ENCODE data around the gene CORO2B.

DNA sequence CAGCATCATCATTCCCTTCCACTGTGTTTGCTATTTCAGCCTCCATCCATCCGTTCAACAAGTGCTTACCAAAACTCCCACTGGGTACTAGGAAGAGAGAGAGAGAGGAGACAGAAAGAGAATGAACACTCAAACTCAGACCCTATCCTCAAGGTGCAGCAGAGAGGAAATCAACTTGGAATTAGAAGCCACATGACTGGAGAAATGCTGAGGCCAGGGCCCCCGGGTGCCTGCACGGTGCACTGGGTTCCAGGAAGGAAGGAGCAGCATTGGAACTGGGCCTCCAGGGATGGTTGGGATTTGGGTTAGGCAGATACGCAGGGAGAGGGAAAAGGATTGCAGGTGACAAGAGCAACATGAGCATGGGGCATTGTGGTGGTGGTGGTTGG is 30.0 kb downstream of the CORO2B start:
- TF ChIP-seq, protein P1, sequence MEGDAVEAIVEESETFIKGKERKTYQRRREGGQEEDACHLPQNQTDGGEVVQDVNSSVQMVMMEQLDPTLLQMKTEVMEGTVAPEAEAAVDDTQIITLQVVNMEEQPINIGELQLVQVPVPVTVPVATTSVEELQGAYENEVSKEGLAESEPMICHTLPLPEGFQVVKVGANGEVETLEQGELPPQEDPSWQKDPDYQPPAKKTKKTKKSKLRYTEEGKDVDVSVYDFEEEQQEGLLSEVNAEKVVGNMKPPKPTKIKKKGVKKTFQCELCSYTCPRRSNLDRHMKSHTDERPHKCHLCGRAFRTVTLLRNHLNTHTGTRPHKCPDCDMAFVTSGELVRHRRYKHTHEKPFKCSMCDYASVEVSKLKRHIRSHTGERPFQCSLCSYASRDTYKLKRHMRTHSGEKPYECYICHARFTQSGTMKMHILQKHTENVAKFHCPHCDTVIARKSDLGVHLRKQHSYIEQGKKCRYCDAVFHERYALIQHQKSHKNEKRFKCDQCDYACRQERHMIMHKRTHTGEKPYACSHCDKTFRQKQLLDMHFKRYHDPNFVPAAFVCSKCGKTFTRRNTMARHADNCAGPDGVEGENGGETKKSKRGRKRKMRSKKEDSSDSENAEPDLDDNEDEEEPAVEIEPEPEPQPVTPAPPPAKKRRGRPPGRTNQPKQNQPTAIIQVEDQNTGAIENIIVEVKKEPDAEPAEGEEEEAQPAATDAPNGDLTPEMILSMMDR (IDR thresholded peaks at IDR 0.05; ENCODE audit: insufficient read depth, low read length, poor library complexity, severe bottlenecking) = no peak
- TF ChIP-seq EZH2phosphoT487 (conservative IDR thresholded peaks at IDR 0.05; ENCODE audit: low read length) = no peak
